NT2/D1 (cell line): ENCODE results near the gene DACH1.

Experiments
- YY1 ChIP-seq: IDR thresholded peaks from 2 replicates; pipeline ENCODE4 v1.6.1; 2011; ENCODE audit not compliant: insufficient read length, insufficient read depth
- ZNF274 ChIP-seq: IDR thresholded peaks from 2 replicates; pipeline ENCODE4 v1.6.1; 2011; ENCODE audit warnings: mild to moderate bottlenecking, low read depth, low read length

DNA sequence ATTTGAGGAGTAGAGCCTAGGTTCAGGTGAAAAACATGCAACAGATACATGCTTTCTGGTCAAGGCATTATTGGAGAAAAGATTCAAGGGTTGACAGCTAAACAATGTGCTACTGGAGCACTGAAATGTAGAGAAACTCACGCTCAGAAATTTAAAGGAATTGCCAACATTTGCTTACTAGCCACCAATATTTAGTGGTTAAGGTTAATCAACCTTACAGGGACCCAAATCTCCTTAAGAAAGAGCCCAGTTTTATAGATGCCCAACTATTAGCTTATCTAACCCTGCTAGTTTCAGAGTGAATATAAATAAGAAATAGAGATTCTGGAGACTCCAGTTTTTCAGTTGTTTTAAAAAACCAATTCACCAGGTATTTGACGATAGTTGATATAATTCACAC is 203.6 kb downstream of the DACH1 start:
- TF ChIP-seq ZNF274 (no peak), YY1 (no peak)
